ENCODE measurements around the gene TNFRSF18. TPM values are rescaled to one million over a fixed set of nuclear protein-coding genes. Genes with fewer than 3 reads are reported as not detected.

Gene TNFRSF18
- total RNA-seq, 4 donors from 2014 or later, result 0.44 to 2.6 TPM; not detected in 2

GRCh38 chr1:1199141-1199960 is 7.0 kb downstream of the TNFRSF18 start:
- TF ChIP-seq, protein P1, sequence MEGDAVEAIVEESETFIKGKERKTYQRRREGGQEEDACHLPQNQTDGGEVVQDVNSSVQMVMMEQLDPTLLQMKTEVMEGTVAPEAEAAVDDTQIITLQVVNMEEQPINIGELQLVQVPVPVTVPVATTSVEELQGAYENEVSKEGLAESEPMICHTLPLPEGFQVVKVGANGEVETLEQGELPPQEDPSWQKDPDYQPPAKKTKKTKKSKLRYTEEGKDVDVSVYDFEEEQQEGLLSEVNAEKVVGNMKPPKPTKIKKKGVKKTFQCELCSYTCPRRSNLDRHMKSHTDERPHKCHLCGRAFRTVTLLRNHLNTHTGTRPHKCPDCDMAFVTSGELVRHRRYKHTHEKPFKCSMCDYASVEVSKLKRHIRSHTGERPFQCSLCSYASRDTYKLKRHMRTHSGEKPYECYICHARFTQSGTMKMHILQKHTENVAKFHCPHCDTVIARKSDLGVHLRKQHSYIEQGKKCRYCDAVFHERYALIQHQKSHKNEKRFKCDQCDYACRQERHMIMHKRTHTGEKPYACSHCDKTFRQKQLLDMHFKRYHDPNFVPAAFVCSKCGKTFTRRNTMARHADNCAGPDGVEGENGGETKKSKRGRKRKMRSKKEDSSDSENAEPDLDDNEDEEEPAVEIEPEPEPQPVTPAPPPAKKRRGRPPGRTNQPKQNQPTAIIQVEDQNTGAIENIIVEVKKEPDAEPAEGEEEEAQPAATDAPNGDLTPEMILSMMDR (IDR thresholded peaks at IDR 0.05; ENCODE audit: low read depth), result no peak

DNA sequence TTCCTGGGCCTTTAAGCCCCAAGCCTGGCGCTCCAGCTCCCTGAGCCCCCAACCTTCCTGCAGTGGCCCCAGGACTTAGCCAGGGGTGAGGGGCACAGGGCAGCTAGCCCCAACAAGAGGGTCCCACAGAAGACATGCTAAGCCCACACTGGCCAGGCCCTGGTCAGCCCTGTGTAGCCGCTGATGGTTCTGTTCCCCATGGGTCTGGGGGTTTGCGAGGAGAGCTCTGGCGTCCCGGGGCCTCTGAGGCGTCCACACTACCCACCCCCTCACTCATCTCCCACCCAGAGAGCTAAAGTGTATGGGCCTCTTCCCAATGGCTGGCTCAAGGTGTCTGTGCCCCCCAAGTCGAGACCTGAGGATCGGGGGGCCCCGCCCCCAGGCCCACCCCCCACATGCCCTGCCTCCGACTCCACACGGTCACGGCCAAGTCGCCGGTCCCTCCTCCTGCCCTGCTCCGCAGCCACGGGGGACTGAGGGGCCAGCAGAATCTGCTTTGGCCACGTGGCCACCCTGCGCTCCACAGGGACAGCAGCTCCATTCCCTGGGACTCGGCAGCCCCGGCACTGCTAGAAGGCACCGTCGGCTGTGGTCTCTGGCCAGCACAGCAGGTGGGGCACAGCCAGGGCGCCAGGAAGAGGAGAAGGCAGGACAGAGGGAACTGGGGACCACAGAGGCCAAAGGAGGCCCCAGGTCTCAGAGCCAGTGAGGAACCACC is 7.8 kb downstream of the TNFRSF18 start:
- TF ChIP-seq, protein P1 (IDR thresholded peaks at IDR 0.05; ENCODE audit: low read depth), result no peak

DNA sequence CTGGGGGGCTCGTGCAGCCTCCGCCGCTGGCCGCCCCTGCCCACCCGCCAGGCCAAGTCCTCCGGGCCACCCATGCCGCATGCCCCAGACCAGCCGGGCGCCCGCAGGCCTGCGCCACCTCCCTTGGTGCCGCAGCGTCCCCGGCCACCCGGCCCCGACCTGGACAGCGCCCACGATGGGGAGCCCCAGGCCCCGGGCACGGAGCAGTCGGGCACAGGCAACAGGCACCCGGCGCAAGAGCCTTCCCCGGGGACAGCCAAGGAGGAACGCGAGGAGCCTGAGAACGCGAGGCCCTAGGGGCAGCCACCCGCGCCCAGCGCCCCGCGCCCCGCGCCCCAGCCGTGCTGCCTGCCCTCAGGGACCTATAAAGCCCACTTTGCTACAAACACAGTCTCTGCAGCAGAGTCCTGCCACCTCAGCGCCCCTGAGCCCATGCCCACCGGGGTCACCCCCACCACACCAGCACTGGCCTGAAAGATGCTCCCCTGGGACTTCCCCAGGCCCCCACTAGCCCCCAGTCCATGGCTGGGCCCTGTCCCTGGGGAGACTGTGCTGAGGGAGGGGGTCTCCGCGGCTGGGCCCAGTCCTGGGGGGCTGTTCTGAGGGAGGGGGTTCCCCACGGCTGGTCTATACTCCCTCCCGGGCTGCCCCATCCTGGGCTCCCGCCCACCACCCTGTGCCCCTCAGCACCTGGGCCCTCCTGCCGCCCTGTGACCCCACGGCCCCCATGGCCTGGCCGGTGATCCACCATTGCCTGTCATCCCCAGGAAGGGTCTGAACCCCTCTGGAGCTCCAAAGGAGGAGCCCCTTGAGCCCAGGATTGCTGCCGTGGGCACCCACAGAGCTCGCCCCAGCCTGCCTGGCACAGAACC is 8.6 kb downstream of the TNFRSF18 start:
- TF ChIP-seq, protein P1 (IDR thresholded peaks at IDR 0.05; ENCODE audit: low read depth), result no peak

DNA sequence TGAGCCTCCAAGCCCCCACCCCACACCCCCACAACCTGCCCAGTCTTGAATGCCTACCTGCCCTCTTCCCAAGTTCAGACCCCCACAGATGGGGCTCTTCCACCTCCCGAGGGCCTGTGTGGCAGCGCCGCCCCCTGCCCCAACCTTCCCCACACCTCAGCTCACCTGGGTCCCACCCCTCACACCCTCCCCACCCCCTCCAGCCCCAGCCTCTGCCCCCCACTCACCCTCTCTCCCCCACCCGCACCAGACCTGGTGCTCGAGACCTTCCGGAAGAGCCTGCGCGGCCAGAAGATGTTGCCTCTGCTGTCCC is 9.2 kb downstream of the TNFRSF18 start:
- TF ChIP-seq, protein P1 (IDR thresholded peaks at IDR 0.05; ENCODE audit: low read depth), result no peak

DNA sequence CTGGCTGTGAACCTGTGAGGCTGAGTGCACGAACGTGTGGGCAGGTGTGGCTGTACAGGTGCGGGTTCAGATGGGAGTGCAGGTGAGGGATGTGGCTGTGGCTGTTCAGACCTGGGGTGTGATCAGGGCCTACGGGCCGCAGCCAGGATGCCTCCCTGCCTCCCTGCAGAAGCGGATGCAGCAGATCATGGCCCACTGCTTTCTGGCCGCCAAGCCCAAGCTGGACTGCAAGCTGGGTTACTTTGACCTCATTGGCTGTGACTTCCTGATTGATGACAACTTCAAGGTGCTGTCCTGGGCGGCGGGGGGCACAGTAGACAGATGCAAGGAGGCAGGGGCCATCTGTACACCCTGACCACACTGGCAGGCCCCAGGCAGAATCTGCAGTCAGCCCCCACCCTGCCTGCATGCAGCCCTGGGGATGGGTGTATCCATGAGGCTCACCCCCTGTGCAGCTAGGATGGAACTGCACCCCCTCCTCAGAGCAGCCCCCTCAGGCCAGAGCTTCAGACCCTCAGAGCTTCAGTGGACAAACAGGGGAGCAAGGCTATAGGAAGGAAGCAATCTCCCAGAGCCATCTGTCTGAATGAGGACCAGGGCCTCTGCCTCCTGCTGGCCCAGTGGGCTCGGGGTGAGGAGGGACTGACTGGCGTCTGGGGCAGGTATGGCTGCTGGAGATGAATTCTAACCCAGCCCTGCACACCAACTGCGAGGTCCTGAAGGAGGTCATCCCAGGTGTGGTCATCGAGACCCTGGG is 9.8 kb downstream of the TNFRSF18 start:
- TF ChIP-seq, protein P1 (IDR thresholded peaks at IDR 0.05; ENCODE audit: low read depth), result no peak

GRCh38 chr1:1194723-1195122 is 11.7 kb downstream of the TNFRSF18 start:
- TF ChIP-seq, protein P1 (IDR thresholded peaks at IDR 0.05; ENCODE audit: low read depth), result no peak

Data from subcutaneous adipose tissue (tissue), 4 donors.